Nephron progenitor cell (in vitro differentiated cells): Measurements from ENCODE around the gene PHTF2.
"Not testable (repeated sequence)": the region's sequence is repeated elsewhere in the genome, so short reads cannot be mapped to it uniquely, and the experiment has no call there.

Source experiments
- DNase-seq: peaks from one replicate; pipeline ENCODE4 v3.0.0; 2021
- H3K27ac Mint-ChIP-seq: 2 replicates; pipeline ENCODE4 v1.8.0; 2021; ENCODE audit warnings: mild to moderate bottlenecking, moderate library complexity, mixed read lengths
- H3K27me3 Mint-ChIP-seq: 2 replicates; pipeline ENCODE4 v1.8.0; 2021; ENCODE audit warnings: mild to moderate bottlenecking, low read depth, mixed read lengths; ENCODE audit not compliant: poor library complexity
- H3K36me3 Mint-ChIP-seq: 2 replicates; pipeline ENCODE4 v1.8.0; 2021; ENCODE audit warnings: low read depth, mixed read lengths
- H3K4me1 Mint-ChIP-seq: 2 replicates; pipeline ENCODE4 v1.8.0; 2021; ENCODE audit warnings: mixed read lengths
- H3K4me3 Mint-ChIP-seq: 2 replicates; pipeline ENCODE4 v1.8.0; 2021; ENCODE audit warnings: mild to moderate bottlenecking, moderate library complexity, mixed read lengths
- H3K9me3 Mint-ChIP-seq: 2 replicates; pipeline ENCODE4 v1.8.0; 2021; ENCODE audit warnings: mild to moderate bottlenecking, moderate library complexity, mixed read lengths
- CTCF ChIP-seq: fragments of 200-600 bp; sonication (generic); IDR thresholded peaks from 2 replicates; pipeline ENCODE4 v1.5.0; 2021; ENCODE audit warnings: antibody characterized with exemption

PHTF2 gene

DNA sequence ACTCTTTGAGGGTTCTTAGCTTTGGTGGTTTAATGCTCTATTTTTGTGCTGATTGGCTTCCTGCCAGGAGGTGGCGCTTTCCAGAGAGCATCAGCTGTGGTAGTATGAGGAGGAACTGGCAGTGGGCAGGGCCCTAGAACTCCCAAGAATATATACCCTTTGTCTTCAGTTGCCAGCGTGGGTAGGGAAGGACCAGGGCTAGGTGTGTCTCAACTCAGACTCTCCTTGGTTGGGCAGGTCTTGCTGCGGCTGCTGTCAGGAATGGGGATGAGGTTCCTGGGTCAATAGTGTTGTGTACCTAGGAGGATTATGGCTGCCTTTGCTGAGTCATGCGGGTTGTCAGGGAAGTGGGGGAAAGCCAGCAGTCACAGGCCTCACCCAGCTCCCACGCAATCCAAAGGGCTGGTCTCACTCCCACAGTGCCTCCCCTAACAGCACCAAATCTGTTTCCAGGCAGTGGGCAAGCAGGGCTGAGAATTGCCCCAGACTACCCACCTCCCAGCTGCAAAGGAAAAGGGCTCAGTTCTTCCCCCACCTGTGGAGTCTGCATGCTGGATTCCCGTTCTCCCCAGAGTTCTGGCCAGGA is 191.5 kb downstream of the PHTF2 start:
- Mint-ChIP-seq H3K4me3 (no peak overlapping the region), H3K4me1 (peaks cover 32% of the 10 kb centered on the region), H3K27ac (no peak overlapping the region), H3K27me3 (peaks cover 3% of the 10 kb centered on the region), H3K9me3 (peaks cover 25% of the 10 kb centered on the region), H3K36me3 (peaks cover 6% of the 10 kb centered on the region)
- DNase-seq = no peak
- TF ChIP-seq CTCF = no peak

DNA sequence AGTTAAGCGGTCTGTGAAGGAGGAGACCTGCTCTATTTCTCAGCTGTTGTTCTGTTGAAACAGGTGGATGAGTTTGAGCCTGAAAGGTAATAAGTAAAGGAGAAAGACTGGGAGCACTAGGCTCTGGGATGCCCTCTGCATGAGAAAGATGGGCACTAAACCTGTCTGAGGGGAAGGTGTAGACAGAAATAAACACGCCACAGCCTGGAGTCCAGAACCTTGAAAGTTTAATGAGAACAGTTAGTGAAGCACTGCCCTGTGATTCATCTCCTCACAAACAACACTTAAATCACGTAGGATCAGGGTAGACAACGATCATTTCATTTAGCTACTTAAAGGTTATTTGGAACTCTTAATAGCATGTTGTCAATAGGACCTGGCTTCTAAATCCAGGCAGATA is 193.1 kb downstream of the PHTF2 start:
- Mint-ChIP-seq H3K27ac (no peak overlapping the region), H3K4me1 (peaks cover 22% of the 10 kb centered on the region), H3K27me3 (peaks cover 3% of the 10 kb centered on the region), H3K9me3 (peaks cover 25% of the 10 kb centered on the region), H3K4me3 (no peak overlapping the region), H3K36me3 (peaks cover 6% of the 10 kb centered on the region)
- no peak for DNase-seq
- no peak for TF ChIP-seq CTCF

DNA sequence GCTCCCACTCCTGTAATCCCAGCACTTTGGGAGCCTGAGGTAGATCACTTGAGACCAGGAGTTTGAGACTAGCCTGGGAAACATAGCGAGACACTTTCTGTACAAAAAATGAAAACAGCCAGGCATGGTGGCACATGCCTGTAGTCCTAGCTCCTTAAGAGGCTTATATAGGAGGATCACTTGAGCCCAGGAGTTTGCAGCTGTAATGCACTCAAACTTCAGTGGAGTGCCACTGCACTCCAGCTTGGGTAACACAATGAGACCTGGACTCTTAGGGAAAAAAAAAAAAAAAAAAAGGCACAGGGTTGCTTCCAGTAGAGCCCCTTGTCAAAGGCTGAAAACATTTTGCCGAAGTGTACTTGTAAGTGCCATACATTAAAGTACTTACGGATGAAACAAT is 195.3 kb downstream of the PHTF2 start:
- Mint-ChIP-seq H3K9me3 (peaks cover 12% of the 10 kb centered on the region), H3K4me3 (no peak overlapping the region), H3K4me1 (peaks cover 22% of the 10 kb centered on the region), H3K27ac (no peak overlapping the region), H3K27me3 (peaks cover 3% of the 10 kb centered on the region), H3K36me3 (peaks cover 6% of the 10 kb centered on the region)
- no peak for TF ChIP-seq CTCF
- DNase-seq = no peak

DNA sequence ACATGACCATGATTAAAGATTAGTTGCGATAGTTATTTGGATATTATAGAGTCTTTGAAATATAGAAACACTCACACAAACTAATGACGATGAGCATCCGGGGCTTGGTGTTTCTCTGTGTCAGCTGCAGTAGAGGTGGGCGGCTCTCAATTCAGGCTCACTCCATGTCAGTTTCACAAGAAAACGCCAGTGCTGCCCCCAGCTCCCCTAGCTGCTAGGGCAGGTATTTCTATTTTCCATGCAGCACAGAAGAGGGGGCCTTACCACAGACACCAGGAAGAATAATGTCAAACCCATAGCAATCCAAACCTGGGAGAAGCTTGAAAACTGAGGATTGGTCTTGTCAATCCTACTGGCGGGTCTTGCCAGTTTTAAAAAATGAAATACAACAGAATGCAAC is 197.1 kb downstream of the PHTF2 start:
- no peak for DNase-seq
- no peaks in the 10 kb centered on the region for H3K36me3 Mint-ChIP-seq
- H3K27ac Mint-ChIP-seq = no peak overlapping the region

DNA sequence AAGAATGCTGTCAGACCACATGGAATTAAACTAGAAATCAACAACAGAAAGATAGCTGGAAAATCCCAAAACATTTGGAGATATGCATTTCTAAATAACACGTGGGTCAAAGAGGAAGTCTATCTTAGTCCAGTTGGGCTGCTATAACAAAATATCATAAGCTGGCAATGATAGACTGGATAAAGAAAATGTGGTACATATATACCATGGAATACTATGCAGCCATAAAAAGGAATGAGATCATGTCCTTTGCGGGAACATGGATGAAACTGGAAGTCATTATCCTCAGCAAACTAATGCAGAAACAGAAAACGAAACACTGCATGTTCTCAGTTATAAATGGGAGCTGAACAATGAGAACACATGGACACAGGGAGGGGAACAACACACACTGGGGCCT is 200.6 kb downstream of the PHTF2 start:
- not testable (repeated sequence) for DNase-seq, H3K27ac Mint-ChIP-seq, H3K27me3 Mint-ChIP-seq, H3K4me1 Mint-ChIP-seq, H3K4me3 Mint-ChIP-seq, H3K36me3 Mint-ChIP-seq, H3K9me3 Mint-ChIP-seq

More for the DNA sequence above, 197.1 kb downstream of the PHTF2 start:
- TF ChIP-seq CTCF = peak; percentile 20
- Mint-ChIP-seq H3K9me3 (no peaks in the 10 kb centered on the region), H3K4me1 (peaks cover 12% of the 10 kb centered on the region), H3K4me3 (no peak overlapping the region), H3K27me3 (peaks cover under 1% of the 10 kb centered on the region)

GRCh38 chr7:78002021-78002420 is 203.4 kb downstream of the PHTF2 start:
- Mint-ChIP-seq H3K27ac (no peak overlapping the region), H3K27me3 (no peaks in the 10 kb centered on the region), H3K36me3 (no peaks in the 10 kb centered on the region), H3K4me1 (no peaks in the 10 kb centered on the region), H3K4me3 (no peak overlapping the region), H3K9me3 (peaks cover 9% of the 10 kb centered on the region)
- TF ChIP-seq CTCF = no peak
- no peak for DNase-seq
